Left ventricle myocardium inferior (tissue), 1 donor: ENCODE measurements around the gene SSH2. TPM values are rescaled to one million over a fixed set of nuclear protein-coding genes. Genes with fewer than 3 reads are reported as not detected.

Experiments used
- DNase-seq: peaks from one replicate; pipeline ENCODE4 v3.0.0-alpha.2; 2020
- H3K27ac ChIP-seq: fragments of 200-600 bp; replicated peaks from 2 replicates; pipeline ENCODE4 v1.8.0; 2021
- H3K27me3 ChIP-seq: fragments of 200-600 bp; 2 replicates; pipeline ENCODE4 v1.8.0; 2021; ENCODE audit warnings: low read depth
- H3K36me3 ChIP-seq: fragments of 200-600 bp; 2 replicates; pipeline ENCODE4 v1.8.0; 2021
- H3K4me1 ChIP-seq: fragments of 200-600 bp; 2 replicates; pipeline ENCODE4 v1.8.0; 2021
- H3K4me3 ChIP-seq: fragments of 200-600 bp; 2 replicates; pipeline ENCODE4 v1.8.0; 2021; ENCODE audit warnings: mild to moderate bottlenecking, moderate library complexity
- H3K9me3 ChIP-seq: fragments of 200-600 bp; replicated peaks from 2 replicates; pipeline ENCODE4 v1.8.0; 2021
- intact Hi-C: fragments of 100-400 bp; cut with micrococcal nuclease; formaldehyde crosslinking; loops from one replicate; pipeline ENCODE4 v1.11.0; 2022
- total RNA-seq: library from RNA; stranded (reverse); fragmentation: NEBNext Ultra II Directional; extraction: Animal tissue kit (Norgen Biotek cat#: 25700); gene quantifications from one replicate; pipeline ENCODE4 v1.2.1, GENCODE V29; 2021
- TF ChIP-seq, protein P1 (sequence below): fragments of 200-600 bp; IDR thresholded peaks from 2 replicates; pipeline ENCODE4 v1.8.0; 2021; ENCODE audit warnings: antibody characterized with exemption, mild to moderate bottlenecking, borderline replicate concordance
- donor health status: DM: no; HTN: yes; CAD: no; lungs with severe emphysema.

The SSH2 gene
- total RNA-seq, 1 donor from 2014 or later: 28.6 TPM

DNA sequence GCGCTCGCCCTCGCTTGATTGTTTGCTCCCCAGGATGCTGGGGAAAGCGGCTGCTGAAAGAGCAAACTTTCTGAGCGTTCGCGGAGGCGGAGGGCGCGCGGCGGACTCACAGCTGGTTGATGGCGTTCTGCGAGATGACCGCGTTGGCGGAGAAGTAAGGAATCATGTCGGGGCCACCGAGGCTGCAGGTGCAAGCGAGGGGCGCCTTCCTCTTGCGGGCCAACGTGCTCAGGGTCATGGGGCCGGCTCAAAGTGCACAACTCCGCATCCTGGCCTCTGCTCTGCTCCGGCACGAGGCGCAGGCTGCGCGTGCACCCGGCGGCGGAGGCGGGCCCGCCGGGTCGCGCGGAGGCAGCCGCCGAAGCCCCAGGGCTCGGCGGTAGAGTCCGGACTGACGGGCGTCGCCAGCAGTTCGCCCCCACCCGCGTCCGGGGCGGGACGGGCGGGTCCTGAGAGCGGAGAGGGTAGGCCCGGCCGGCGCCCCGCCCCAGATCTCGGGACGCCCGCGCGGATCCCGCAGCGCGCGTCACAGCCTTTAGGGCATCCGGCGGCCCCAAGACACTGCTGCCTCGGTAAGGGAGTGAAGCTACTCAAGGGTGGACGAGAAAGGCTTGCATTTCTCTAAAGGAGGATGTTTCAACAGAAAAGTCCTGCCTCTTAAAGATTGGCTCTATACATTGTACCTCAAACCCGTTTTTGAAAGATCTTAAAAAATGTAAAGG lies 168.8 kb downstream of the SSH2 start:
- no peaks in the 10 kb centered on the region for H3K36me3 ChIP-seq
- intact Hi-C loops: no loop called here
- H3K27ac ChIP-seq: peak overlapping the region; percentile 94
- DNase-seq: peak; percentile 94
- H3K4me3 ChIP-seq: peak overlapping the region; percentile 78
- TF ChIP-seq, protein P1, sequence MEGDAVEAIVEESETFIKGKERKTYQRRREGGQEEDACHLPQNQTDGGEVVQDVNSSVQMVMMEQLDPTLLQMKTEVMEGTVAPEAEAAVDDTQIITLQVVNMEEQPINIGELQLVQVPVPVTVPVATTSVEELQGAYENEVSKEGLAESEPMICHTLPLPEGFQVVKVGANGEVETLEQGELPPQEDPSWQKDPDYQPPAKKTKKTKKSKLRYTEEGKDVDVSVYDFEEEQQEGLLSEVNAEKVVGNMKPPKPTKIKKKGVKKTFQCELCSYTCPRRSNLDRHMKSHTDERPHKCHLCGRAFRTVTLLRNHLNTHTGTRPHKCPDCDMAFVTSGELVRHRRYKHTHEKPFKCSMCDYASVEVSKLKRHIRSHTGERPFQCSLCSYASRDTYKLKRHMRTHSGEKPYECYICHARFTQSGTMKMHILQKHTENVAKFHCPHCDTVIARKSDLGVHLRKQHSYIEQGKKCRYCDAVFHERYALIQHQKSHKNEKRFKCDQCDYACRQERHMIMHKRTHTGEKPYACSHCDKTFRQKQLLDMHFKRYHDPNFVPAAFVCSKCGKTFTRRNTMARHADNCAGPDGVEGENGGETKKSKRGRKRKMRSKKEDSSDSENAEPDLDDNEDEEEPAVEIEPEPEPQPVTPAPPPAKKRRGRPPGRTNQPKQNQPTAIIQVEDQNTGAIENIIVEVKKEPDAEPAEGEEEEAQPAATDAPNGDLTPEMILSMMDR: no peak
- no peaks in the 10 kb centered on the region for H3K27me3 ChIP-seq
- no peaks in the 10 kb centered on the region for H3K9me3 ChIP-seq
- peaks cover 33% of the 10 kb centered on the region for H3K4me1 ChIP-seq

DNA sequence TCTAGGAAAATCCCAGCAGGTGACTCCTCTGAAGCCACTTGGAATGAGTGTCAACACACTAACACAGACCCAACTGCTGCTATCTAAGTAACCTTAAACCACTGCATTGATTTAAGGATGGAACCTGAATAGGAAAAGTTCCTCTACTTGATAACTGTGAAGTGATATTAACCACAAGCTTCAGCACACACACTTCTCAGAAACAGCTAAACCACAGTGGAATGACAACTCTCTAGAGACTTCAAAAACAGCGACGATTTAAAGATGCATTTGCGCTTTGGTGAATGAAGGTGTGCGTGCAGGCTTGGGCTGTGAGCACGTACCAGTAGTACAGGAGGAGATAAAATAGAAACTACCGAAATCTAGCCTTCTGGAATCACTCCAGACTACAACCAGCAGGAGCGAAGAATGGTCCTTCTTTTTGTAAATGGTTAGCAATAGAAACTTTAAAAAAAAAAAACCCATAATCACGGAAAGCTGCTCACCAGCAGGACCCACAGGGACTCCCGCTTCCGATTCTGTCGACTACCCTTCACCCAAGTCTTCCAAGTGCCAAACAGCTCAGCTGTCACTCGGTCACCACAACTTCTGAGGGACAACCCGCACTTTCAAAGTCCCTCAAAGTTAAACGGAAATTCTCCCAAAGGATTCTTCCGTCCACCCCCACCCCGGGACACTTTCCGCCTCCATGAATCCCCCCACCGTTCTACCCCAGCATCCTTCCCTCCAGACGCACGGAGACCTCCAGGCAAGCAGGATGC lies 169.6 kb downstream of the SSH2 start:
- TF ChIP-seq, protein P1: no peak
- H3K9me3 ChIP-seq: no peaks in the 10 kb centered on the region
- peak overlapping the region; percentile 94 for H3K27ac ChIP-seq
- peak overlapping the region; percentile 78 for H3K4me3 ChIP-seq
- no peak for DNase-seq
- peaks cover 33% of the 10 kb centered on the region for H3K4me1 ChIP-seq
- intact Hi-C loops: no loop called here
- H3K36me3 ChIP-seq: no peaks in the 10 kb centered on the region
- no peaks in the 10 kb centered on the region for H3K27me3 ChIP-seq

DNA sequence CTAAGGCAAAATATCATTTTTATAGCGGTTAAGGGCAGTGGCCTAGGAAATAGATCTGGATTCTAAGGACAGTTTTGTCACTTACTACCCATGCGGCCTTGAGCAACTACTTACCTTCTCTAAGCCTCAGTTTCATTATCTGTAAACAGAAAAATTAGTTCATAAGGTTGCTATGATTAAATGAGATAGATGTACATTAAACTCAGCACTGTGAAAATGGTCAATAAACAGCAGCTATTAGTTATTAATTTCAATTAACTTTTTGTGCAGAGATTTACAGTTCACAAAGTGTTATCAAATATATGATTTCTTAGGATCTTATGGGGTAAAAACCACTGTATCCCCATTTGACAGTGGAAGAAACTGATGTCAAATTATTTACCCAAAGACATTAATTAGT lies 171.8 kb downstream of the SSH2 start:
- Histone ChIP-seq H3K27me3 (no peaks in the 10 kb centered on the region), H3K9me3 (no peaks in the 10 kb centered on the region), H3K36me3 (peaks cover 7% of the 10 kb centered on the region), H3K4me3 (peak overlapping the region; percentile 78), H3K4me1 (peaks cover 33% of the 10 kb centered on the region), H3K27ac (no peak overlapping the region)
- DNase-seq: no peak
- TF ChIP-seq, protein P1: no peak
- intact Hi-C loops: loop anchor here (10.0 kb wide), 1 partner anchor 113 kb away; no protein-coding TSS in a partner anchor

DNA sequence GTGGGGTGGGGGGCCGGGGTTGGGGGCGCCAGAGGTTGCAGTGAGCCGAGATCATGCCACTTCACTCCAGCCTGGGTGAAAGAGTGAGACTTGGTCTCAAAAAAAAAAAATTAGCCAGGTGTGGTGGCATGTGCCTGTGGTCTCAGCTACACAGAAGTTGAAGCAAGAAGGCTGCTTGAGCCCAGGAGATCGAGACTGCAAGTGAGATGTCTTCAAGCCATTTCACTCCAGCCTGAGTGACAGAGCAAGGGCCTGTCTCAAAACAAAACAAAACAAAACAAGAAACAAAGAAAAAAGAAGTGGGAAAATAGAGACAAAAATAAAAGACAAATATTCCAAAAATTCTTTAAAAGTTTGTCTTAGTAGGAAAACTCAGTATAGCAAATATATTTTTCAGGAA lies 172.2 kb downstream of the SSH2 start:
- Histone ChIP-seq H3K36me3 (peaks cover 12% of the 10 kb centered on the region), H3K27me3 (no peaks in the 10 kb centered on the region), H3K9me3 (no peaks in the 10 kb centered on the region), H3K4me3 (peak overlapping the region; percentile 78), H3K4me1 (peaks cover 33% of the 10 kb centered on the region), H3K27ac (no peak overlapping the region)
- intact Hi-C loops: loop anchor here (10.0 kb wide), 1 partner anchor 113 kb away; no protein-coding TSS in a partner anchor
- no peak for DNase-seq
- TF ChIP-seq, protein P1: no peak

DNA sequence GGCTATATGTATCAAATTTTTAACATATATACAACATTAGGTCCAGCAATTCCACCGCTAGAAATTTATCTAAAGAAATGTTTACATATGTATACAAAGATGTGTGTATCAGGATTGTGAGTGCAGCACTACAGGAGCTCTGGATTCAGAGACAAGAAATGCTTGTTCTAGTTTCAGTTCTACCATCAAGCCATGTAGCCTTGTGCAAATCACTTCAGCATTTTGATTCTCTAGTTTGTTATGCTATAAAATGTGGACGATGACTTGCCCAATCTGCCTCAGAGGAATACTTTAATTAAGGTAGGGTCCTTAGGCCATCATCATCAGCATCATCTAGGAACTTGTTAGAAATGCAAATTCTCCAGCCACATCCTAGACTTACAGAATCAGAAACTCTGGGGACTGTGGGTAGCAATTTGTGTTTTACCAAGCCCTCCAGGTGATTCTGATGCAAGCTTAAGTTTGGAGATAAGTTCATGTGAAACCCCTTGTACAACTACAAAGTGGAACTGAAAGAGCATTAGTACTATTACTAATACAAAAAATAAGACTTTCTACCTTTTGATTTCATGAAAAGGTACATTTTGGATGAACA lies 176.1 kb downstream of the SSH2 start:
- Histone ChIP-seq H3K27me3 (no peaks in the 10 kb centered on the region), H3K9me3 (no peaks in the 10 kb centered on the region), H3K36me3 (peaks cover 14% of the 10 kb centered on the region), H3K27ac (no peak overlapping the region), H3K4me3 (no peak overlapping the region), H3K4me1 (peaks cover 30% of the 10 kb centered on the region)
- DNase-seq: no peak
- TF ChIP-seq, protein P1: no peak
- intact Hi-C loops: loop anchor here (10.0 kb wide), 1 partner anchor 109 kb away; no protein-coding TSS in a partner anchor
